ENCODE measurements around the gene LEMD1. TPM values are rescaled to one million over a fixed set of nuclear protein-coding genes. Genes with fewer than 3 reads are reported as not detected.

The LEMD1 gene
- total RNA-seq, 1 experiment from 2014 or later, result 16.7 TPM

DNA sequence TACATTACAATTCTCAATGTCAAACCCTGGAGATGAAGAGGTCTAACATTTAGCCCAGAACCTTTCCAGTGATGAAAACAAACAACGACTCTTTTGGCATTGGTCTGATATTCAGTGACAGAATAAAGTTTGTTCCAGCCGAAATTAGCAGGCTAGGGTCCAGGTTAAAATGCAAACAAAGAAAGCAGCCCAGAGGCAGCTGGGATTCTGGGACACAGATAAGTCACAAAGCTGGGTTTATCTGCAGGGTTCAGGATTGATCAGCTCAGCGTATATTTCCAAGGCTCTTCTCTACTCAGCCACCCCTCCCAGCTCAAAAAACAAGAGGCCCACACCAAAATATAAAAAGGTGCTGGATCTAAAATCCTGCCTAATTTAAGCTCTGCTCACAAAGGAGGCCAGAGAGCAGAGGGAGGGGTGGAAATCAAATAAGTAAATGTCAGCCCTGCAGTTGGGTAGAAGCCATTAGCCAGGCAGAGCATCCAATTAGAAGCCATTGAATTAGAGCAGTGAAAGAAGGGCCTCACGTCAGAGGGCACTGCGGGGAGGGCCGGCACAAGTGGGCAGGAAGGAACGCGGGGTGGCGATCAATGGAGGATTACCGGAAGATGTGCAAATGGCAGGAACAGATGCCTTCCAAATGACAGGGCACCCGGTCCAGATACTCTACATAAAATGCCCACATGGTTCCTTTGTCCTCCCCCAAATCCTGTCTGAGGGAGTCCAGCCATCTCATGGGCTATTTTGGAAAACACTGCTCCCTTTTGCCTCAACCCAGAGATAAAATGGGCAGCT, 61.9 kb downstream of the LEMD1 start:
- Histone ChIP-seq H3K36me3 (ENCODE audit: low read depth) (no peaks in the 10 kb centered on the region), H3K27me3 (ENCODE audit: insufficient read depth, low read depth) (peaks cover 64% of the 10 kb centered on the region), H3K9me3 (ENCODE audit: insufficient read depth, low read depth) (no peaks in the 10 kb centered on the region), H3K4me3 (no peak overlapping the region), H2AFZ (no peak overlapping the region), H3K4me1 (replicated peaks; ENCODE audit: insufficient read depth) (0 out of 2 replicates have a peak, but pooled peaks cover 2% of the 10 kb centered on the region), H3K4me2 (no peak overlapping the region), H3K27ac (no peak overlapping the region), H4K20me1 (ENCODE audit: insufficient read depth) (no peaks in the 10 kb centered on the region), H3K9me2 (ENCODE audit: insufficient read depth) (no peaks in the 10 kb centered on the region), H3K79me2 (ENCODE audit: low read depth) (no peaks in the 10 kb centered on the region), H3F3A (ENCODE audit: insufficient read depth, low read depth) (no peaks in the 10 kb centered on the region)
- no peak for DNase-seq
- no peak for TF ChIP-seq EZH2 (IDR thresholded peaks at IDR 0.05; ENCODE audit: low read depth)
- TF ChIP-seq, protein P1, sequence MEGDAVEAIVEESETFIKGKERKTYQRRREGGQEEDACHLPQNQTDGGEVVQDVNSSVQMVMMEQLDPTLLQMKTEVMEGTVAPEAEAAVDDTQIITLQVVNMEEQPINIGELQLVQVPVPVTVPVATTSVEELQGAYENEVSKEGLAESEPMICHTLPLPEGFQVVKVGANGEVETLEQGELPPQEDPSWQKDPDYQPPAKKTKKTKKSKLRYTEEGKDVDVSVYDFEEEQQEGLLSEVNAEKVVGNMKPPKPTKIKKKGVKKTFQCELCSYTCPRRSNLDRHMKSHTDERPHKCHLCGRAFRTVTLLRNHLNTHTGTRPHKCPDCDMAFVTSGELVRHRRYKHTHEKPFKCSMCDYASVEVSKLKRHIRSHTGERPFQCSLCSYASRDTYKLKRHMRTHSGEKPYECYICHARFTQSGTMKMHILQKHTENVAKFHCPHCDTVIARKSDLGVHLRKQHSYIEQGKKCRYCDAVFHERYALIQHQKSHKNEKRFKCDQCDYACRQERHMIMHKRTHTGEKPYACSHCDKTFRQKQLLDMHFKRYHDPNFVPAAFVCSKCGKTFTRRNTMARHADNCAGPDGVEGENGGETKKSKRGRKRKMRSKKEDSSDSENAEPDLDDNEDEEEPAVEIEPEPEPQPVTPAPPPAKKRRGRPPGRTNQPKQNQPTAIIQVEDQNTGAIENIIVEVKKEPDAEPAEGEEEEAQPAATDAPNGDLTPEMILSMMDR (conservative IDR thresholded peaks at IDR 0.05), result no peak
- intact Hi-C loops (cut with micrococcal nuclease; ENCODE audit: unreplicated experiment), result no loop called here
- no TSS peak for BruUV-seq (replicated peaks)
- ChIA-PET POLR2A (ENCODE audit: unreplicated experiment) (no interaction called here), CTCF (no interaction called here)

DNA sequence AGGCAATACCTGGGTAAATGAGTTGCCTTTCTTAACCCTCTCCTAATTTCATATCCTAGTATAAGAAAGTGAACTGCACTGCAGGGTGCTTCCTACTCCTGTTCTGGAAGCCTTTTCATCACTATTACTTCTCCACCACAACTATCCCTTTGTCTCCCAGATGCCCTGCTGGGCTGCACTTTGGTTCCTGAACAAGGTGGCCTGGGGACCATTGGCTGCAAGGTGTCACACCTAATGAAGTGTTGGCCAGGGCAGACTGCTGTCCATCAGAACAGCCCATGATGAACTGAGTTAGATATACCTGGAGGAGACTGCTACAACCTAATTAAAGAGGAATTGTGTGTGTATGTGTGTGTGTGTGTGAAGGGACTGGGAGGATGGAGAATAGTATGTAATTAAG, 63.3 kb downstream of the LEMD1 start:
- Histone ChIP-seq H3K79me2 (ENCODE audit: low read depth) (no peaks in the 10 kb centered on the region), H3K4me3 (no peak overlapping the region), H3K4me2 (no peak overlapping the region), H3K27me3 (ENCODE audit: insufficient read depth, low read depth) (peaks cover 64% of the 10 kb centered on the region), H3K27ac (no peak overlapping the region), H3K36me3 (ENCODE audit: low read depth) (no peaks in the 10 kb centered on the region), H3K9me2 (ENCODE audit: insufficient read depth) (no peaks in the 10 kb centered on the region), H3K4me1 (replicated peaks; ENCODE audit: insufficient read depth) (0 out of 2 replicates have a peak, but pooled peaks cover 2% of the 10 kb centered on the region), H4K20me1 (ENCODE audit: insufficient read depth) (no peaks in the 10 kb centered on the region), H3K9me3 (ENCODE audit: insufficient read depth, low read depth) (no peaks in the 10 kb centered on the region), H3F3A (ENCODE audit: insufficient read depth, low read depth) (no peaks in the 10 kb centered on the region), H2AFZ (no peak overlapping the region)
- TF ChIP-seq, protein P1 (conservative IDR thresholded peaks at IDR 0.05), result no peak
- no peak for TF ChIP-seq EZH2 (IDR thresholded peaks at IDR 0.05; ENCODE audit: low read depth)
- CTCF ChIA-PET, result no interaction called here
- POLR2A ChIA-PET (ENCODE audit: unreplicated experiment), result no interaction called here
- no TSS peak for BruUV-seq (replicated peaks)
- intact Hi-C loops (cut with micrococcal nuclease; ENCODE audit: unreplicated experiment), result no loop called here
- DNase-seq, result no peak

DNA sequence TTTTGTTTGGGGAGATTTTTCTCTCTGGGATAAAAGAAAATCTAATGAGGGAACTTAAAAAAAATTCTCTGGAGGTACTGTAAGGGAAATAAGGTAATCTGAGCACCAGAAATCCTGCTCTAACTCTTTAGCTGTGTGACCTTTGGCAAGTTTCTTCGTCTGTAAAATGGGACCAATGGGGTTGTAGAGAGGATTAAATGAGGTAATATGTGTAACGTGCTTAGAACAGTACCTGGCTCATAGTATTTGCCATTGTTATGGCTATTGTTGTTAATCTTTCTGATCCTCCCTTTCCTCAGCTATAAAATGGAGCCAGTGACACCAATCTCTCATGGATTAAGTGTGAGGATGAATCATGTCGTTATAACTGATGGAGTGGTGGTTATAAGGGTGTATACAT, 64.3 kb downstream of the LEMD1 start:
- Histone ChIP-seq H3K9me3 (ENCODE audit: insufficient read depth, low read depth) (no peaks in the 10 kb centered on the region), H2AFZ (no peak overlapping the region), H3K4me3 (no peak overlapping the region), H3K79me2 (ENCODE audit: low read depth) (no peaks in the 10 kb centered on the region), H3K27me3 (ENCODE audit: insufficient read depth, low read depth) (peaks cover 56% of the 10 kb centered on the region), H3K4me2 (no peak overlapping the region), H3F3A (ENCODE audit: insufficient read depth, low read depth) (no peaks in the 10 kb centered on the region), H3K36me3 (ENCODE audit: low read depth) (no peaks in the 10 kb centered on the region), H3K9me2 (ENCODE audit: insufficient read depth) (no peaks in the 10 kb centered on the region), H4K20me1 (ENCODE audit: insufficient read depth) (no peaks in the 10 kb centered on the region), H3K27ac (no peak overlapping the region), H3K4me1 (replicated peaks; ENCODE audit: insufficient read depth) (0 out of 2 replicates have a peak, but pooled peaks cover 2% of the 10 kb centered on the region)
- intact Hi-C loops (cut with micrococcal nuclease; ENCODE audit: unreplicated experiment), result no loop called here
- no TSS peak for BruUV-seq (replicated peaks)
- ChIA-PET POLR2A (ENCODE audit: unreplicated experiment) (no interaction called here), CTCF (interaction anchor here (0.8 kb wide), 1 partner anchor 345 kb away, joined by 9 read pairs; no protein-coding TSS in a partner anchor)
- TF ChIP-seq, protein P1 (conservative IDR thresholded peaks at IDR 0.05), result no peak
- TF ChIP-seq EZH2 (IDR thresholded peaks at IDR 0.05; ENCODE audit: low read depth), result no peak
- DNase-seq, result no peak

All from PC-9 (cell line).